Stimulated activated CD4-positive, alpha-beta T cell treated with anti-CD3 and anti-CD28 coated beads, Interleukin-1b, Interleukin-23, amount 100 ng/mL, for 24 hours (primary cell): Measurements from ENCODE around the gene AP4M1.

ENCODE experiments used
- DNase-seq, 4 experiments: peaks; one replicate each; pipeline ENCODE4 v3.0.0-alpha.2; 2020; ENCODE audit warnings: low read depth in 4 of 4, low spot score in 1 of 4

AP4M1 gene

GRCh38 chr7:100101016-100101862 lies at the start of gene AP4M1, which contains the start of gene MCM7:
Gene AP4M1, plus strand, starts transcription at chr7:100101643. Its CDS starts 72 bp downstream, at chr7:100101715.
Gene MCM7, minus strand, starts transcription at chr7:100101397. Its CDS starts 103 bp downstream, at chr7:100101294.
- peak; percentile 88 to 98 (median 94) for DNase-seq

GRCh38 chr7:100053215-100053614 lies 48.2 kb upstream of the AP4M1 start:
- no peak for DNase-seq

GRCh38 chr7:100057006-100057405 lies 44.4 kb upstream of the AP4M1 start:
- DNase-seq, result no peak

GRCh38 chr7:100059251-100059739 lies 42.1 kb upstream of the AP4M1 start:
- DNase-seq, result no peak

GRCh38 chr7:100061518-100062193 lies 39.8 kb upstream of the AP4M1 start:
- no peak for DNase-seq

- no peak for DNase-seq
Measured at GRCh38 chr7:100063376-100063775, 38.1 kb upstream of the AP4M1 start.

GRCh38 chr7:100064162-100064561 lies 37.3 kb upstream of the AP4M1 start:
- DNase-seq, result no peak

- DNase-seq, result no peak
Measured at GRCh38 chr7:100065452-100066186, 35.8 kb upstream of the AP4M1 start.

- no peak for DNase-seq
Measured at GRCh38 chr7:100066953-100067352, 34.5 kb upstream of the AP4M1 start.

- no peak for DNase-seq
Measured at GRCh38 chr7:100069991-100070390, 31.5 kb upstream of the AP4M1 start.

- no peak for DNase-seq
Measured at GRCh38 chr7:100071018-100071723, 30.3 kb upstream of the AP4M1 start.

- DNase-seq, result no peak
Measured at GRCh38 chr7:100072462-100072861, 29.0 kb upstream of the AP4M1 start.

- DNase-seq, result no peak
Measured at GRCh38 chr7:100074841-100075240, 26.6 kb upstream of the AP4M1 start.

- DNase-seq, result no peak
Measured at GRCh38 chr7:100075418-100075817, 26.0 kb upstream of the AP4M1 start.

GRCh38 chr7:100077205-100077604 lies 24.2 kb upstream of the AP4M1 start:
- DNase-seq, result no peak

- DNase-seq, result no peak
Measured at GRCh38 chr7:100079024-100079560, 22.4 kb upstream of the AP4M1 start.

- no peak for DNase-seq
Measured at GRCh38 chr7:100080907-100081534, 20.4 kb upstream of the AP4M1 start.

GRCh38 chr7:100081535-100082102 lies 19.8 kb upstream of the AP4M1 start, which contains the start of gene ZNF3:
Gene ZNF3, minus strand, starts transcription at chr7:100081723. Its CDS starts 4,366 bp downstream, at chr7:100077357.
- peak; percentile 92 to 97 (median 94) for DNase-seq

GRCh38 chr7:100082978-100083377 lies 18.5 kb upstream of the AP4M1 start:
- no peak for DNase-seq

- DNase-seq, result no peak
Measured at GRCh38 chr7:100085515-100085914, 15.9 kb upstream of the AP4M1 start.
